Effector CD8-positive, alpha-beta T cell (primary cell): ENCODE measurements around the gene CLDN22.
"Not testable (repeated sequence)": the region's sequence is repeated elsewhere in the genome, so short reads cannot be mapped to it uniquely, and the experiment has no call there.

Experiments
- DNase-seq: peaks from one replicate; lab custom pipeline; 2025; lab: John Stamatoyannopoulos, UW

Gene CLDN22

GRCh38 chr4:183347146-183347545 is 27.1 kb upstream of the CLDN22 start:
- DNase-seq: no peak

- no peak for DNase-seq
Measured at GRCh38 chr4:183345261-183345660, 25.2 kb upstream of the CLDN22 start.

GRCh38 chr4:183344523-183345255 is 24.6 kb upstream of the CLDN22 start:
- DNase-seq: no peak

GRCh38 chr4:183343730-183344129 is 23.7 kb upstream of the CLDN22 start:
- no peak for DNase-seq

- DNase-seq: no peak
Measured at GRCh38 chr4:183342541-183343533, 22.8 kb upstream of the CLDN22 start.

GRCh38 chr4:183337833-183338232 is 17.8 kb upstream of the CLDN22 start:
- DNase-seq: no peak

- no peak for DNase-seq
Measured at GRCh38 chr4:183337349-183337748, 17.3 kb upstream of the CLDN22 start.

- no peak for DNase-seq
Measured at GRCh38 chr4:183335369-183335940, 15.4 kb upstream of the CLDN22 start.

GRCh38 chr4:183333983-183334382 is 13.9 kb upstream of the CLDN22 start:
- DNase-seq: no peak

GRCh38 chr4:183333202-183333601 is 13.1 kb upstream of the CLDN22 start:
- no peak for DNase-seq

- DNase-seq: no peak
Measured at GRCh38 chr4:183332447-183332846, 12.4 kb upstream of the CLDN22 start.

- DNase-seq: no peak
Measured at GRCh38 chr4:183330841-183331240, 10.8 kb upstream of the CLDN22 start.

GRCh38 chr4:183329954-183330742 is 10.1 kb upstream of the CLDN22 start:
- DNase-seq: no peak

GRCh38 chr4:183329244-183329643 is 9.2 kb upstream of the CLDN22 start:
- no peak for DNase-seq

GRCh38 chr4:183328832-183329231 is 8.8 kb upstream of the CLDN22 start:
- no peak for DNase-seq

GRCh38 chr4:183327827-183328226 is 7.8 kb upstream of the CLDN22 start:
- DNase-seq: no peak

GRCh38 chr4:183326853-183327252 is 6.8 kb upstream of the CLDN22 start:
- DNase-seq: no peak

GRCh38 chr4:183326387-183326786 is 6.3 kb upstream of the CLDN22 start:
- DNase-seq: not testable (repeated sequence)

- DNase-seq: no peak
Measured at GRCh38 chr4:183324619-183325018, 4.5 kb upstream of the CLDN22 start.

GRCh38 chr4:183324056-183324455 is 4.0 kb upstream of the CLDN22 start:
- DNase-seq: not testable (repeated sequence)

GRCh38 chr4:183323295-183323694 is 3.2 kb upstream of the CLDN22 start:
- DNase-seq: no peak

- DNase-seq: no peak
Measured at GRCh38 chr4:183322326-183322725, 2.2 kb upstream of the CLDN22 start, which contains the start of gene CLDN24. TSS of gene CLDN24 (minus strand) at chr4:183322426. CDS start at chr4:183322426, 0 bp downstream.
